GM12865 (cell line): ENCODE data around the gene HPCAL1.

Source experiments
- DNase-seq: peaks from one replicate; pipeline ENCODE4 v3.0.0; 2010; ENCODE audit warnings: low read depth
- H3K4me3 ChIP-seq: 2 replicates; pipeline ENCODE4 v1.5.1; 2011; ENCODE audit warnings: mild to moderate bottlenecking, low read depth, low read length, control low read depth
- TF ChIP-seq, protein P1 (sequence below): IDR thresholded peaks from 2 replicates; pipeline ENCODE4 v1.5.1; 2011; ENCODE audit warnings: low read length, control low read depth, low read depth, inconsistent platforms; ENCODE audit not compliant: insufficient read depth; ENCODE audit errors: missing control alignments

HPCAL1 gene

DNA sequence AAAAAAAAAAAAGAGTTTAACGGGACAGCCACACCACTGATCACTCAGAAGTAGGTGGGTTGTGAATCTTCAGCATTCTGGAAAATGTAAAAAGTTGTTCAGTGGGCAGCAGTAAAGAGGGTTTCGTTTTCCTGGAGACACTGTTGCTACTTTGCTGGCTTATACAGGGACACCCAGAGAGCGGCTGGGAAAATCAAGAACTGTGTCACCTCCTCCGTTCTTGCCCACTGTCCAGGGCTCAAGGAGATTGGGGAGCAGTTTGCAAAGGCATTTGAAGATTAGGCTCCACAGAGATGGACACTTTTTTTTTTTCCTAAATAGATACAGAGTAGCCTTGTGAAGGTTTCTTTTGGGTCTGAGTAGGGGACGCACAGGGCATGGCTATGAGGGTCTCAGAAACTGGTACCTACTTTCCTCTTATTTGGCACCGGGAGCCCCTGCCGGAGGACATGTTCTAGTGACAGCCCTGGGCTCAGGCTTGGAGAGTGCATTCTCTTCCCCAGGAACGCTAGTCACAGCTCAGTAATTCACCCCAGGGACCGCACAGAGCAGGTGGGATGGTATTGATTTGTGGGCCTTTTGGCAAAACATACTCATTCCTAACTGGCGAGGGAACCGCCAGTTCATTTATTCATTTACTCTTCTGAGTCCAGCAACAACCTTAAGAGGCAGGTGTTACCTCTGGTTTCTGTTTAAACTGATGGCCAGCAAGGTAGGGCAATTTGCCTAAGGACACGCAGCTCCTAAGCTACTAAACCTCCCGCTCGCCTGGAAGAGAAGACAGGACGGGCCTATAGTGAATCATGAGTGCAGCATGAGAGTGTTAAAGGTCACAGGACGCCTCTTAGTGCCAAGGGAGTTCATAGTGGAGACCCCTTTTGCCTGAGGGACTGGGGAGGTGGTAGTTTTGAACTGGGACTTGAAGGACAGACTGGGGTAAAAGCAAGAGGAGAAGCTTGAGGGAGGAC, 53.1 kb downstream of the HPCAL1 start:
- TF ChIP-seq, protein P1, sequence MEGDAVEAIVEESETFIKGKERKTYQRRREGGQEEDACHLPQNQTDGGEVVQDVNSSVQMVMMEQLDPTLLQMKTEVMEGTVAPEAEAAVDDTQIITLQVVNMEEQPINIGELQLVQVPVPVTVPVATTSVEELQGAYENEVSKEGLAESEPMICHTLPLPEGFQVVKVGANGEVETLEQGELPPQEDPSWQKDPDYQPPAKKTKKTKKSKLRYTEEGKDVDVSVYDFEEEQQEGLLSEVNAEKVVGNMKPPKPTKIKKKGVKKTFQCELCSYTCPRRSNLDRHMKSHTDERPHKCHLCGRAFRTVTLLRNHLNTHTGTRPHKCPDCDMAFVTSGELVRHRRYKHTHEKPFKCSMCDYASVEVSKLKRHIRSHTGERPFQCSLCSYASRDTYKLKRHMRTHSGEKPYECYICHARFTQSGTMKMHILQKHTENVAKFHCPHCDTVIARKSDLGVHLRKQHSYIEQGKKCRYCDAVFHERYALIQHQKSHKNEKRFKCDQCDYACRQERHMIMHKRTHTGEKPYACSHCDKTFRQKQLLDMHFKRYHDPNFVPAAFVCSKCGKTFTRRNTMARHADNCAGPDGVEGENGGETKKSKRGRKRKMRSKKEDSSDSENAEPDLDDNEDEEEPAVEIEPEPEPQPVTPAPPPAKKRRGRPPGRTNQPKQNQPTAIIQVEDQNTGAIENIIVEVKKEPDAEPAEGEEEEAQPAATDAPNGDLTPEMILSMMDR = no peak
- DNase-seq = no peak
- no peak overlapping the region for H3K4me3 ChIP-seq

DNA sequence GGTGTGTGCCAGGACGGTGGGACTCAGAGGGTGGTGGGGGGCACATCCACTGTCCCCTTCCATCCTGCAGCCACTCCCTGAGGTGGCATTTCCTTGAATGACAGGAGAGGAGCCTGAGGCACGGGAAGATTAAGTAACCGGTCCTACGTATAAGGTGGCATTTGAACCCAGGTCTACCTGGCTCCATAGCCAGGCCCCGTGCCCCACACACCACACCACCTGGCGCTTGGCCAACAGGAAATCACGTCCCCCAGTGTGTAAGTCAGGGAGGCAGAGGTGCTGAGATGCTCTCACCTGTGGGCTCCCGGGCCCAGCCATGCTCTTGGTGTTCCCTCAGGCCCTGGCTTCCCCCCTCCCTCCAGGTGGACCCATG, 53.7 kb downstream of the HPCAL1 start:
- TF ChIP-seq, protein P1 = no peak
- DNase-seq = no peak
- H3K4me3 ChIP-seq = no peak overlapping the region

DNA sequence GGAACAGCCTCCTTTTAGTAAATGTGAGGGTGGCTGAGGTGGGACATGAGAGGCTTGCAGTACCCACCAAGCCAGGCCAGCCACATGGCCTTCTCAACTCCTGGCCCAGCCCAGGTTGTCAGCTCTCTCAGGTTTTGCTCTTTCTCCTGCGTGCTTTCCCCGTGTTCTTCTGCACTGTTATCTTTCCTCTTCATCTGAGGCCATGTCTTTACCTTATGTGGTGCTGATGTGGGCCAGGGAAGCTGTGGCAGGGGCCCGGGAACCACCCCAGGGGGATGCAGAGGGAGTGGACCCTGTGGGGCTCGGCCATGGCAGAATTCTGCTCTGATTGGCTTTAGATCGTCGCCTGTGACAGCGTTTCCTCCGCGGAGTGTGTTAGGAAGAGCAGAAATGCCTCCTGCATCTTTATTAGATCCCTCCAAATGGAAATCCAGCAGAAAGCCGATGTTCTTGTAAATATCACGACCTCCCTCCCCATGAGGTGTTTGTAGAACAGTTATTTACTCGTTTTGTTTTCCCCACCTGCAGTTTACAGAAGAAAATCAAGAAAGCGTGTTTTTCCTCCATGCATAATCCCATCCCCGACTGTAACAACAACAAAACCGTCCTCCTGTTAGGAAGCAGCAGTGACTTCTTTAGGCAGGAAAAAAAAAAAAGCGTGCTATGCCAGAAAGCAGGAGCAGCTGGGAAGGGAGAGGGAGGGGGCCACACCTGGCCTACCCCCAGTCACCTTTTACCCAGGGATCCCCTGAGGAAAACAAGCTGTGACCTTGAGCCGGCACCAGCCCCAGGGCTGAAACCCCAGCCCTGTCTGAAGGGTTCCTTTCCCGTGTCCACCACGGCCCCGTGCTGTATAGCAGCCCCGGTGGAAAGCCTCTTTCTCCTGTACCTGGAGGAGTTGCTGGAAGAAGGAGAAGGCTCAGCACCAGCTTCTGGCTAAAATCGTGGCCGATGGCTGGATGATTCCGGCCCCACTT, 54.8 kb downstream of the HPCAL1 start:
- DNase-seq = no peak
- H3K4me3 ChIP-seq = no peak overlapping the region
- TF ChIP-seq, protein P1 = no peak

DNA sequence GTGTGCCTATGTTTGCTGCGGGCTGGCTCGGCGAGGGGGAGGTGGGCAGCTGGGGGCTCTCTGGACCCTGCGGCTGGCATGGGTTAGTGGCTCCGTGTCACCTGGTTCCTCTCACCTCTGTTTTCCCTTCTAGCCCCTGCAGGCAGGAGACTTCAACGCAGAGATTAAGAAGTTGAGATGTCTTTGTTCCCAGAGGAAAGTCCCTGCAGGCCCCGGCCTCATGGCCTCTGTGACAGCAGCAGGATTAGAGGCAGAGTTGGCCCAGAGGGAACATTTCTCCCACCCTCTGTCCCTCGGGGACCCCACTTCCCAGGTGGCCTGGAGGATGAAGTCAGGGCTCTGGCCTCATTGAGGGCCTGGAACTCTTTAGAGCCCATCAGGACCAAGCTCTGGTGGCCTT, 56.5 kb downstream of the HPCAL1 start:
- DNase-seq = no peak
- H3K4me3 ChIP-seq = no peak overlapping the region
- TF ChIP-seq, protein P1 = no peak

DNA sequence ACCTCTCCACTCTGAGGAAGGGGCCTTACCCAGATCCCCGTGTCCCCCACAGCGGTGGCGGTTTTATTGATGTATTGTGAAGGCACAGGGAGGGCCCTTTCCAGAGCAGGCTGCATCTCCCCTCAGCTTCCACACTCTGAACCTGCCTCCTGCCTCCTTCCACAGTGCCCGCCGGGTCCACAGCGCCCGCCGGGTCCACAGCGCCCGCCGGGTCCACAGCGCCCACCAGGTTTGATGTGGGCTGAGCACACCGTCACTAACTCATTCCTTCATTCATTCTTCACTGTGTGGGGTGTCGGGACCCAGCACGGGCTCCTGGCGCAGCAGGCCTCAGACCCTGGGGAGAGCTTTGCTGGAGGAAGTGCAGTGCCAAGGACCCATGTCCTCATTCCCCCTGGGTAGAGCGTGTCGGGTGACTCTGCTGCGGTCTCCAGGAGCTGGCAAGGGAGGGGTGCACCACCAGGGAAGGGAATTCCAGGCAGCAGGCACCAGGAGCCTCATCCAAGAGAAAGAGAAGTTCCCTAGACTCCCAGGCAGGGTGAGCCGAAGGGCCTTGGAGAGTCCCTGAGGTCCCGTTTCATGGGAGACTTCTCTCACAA, 57.1 kb downstream of the HPCAL1 start:
- no peak overlapping the region for H3K4me3 ChIP-seq
- TF ChIP-seq, protein P1 = no peak
- no peak for DNase-seq

DNA sequence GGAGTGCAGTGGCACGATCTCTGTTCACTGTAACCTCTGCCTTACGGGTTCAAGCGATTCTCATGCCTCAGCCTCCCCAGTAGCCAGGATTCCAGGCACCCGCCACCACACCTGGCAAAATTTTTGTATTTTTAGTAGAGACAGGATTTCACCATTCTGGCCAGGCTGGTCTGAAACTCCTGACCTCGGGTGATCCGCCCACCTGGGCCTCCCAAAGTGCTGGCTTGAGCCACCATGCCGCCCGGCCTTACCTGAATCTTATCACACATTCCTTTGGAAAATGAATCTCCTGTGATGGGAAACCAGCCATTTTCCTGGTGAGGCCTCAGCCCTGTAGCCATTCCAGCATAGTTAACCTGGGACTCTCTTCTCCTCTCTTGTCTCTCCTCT, 57.8 kb downstream of the HPCAL1 start:
- DNase-seq = no peak
- H3K4me3 ChIP-seq = no peak overlapping the region
- TF ChIP-seq, protein P1 = no peak
